GM23338 (cell line): Measurements from ENCODE around the gene CABLES1.

Experiments
- POLR2AphosphoS5 ChIP-seq: IDR thresholded peaks from 2 replicates; pipeline ENCODE4 v1.6.1; 2016; ENCODE audit warnings: antibody characterized with exemption, low read depth
- TF ChIP-seq, protein P1 (sequence below), 2 experiments: fragments of 200-600 bp in 1 of 2; sonication (generic) in 1 of 2; conservative IDR thresholded peaks; 2 replicates each; pipeline versions ENCODE4 v1.5.1 to v1.6.1; 2016 to 2017; ENCODE audit warnings: antibody characterized with exemption in 2 of 2, low read depth in 2 of 2, mild to moderate bottlenecking in 2 of 2, moderate library complexity in 1 of 2

DNA sequence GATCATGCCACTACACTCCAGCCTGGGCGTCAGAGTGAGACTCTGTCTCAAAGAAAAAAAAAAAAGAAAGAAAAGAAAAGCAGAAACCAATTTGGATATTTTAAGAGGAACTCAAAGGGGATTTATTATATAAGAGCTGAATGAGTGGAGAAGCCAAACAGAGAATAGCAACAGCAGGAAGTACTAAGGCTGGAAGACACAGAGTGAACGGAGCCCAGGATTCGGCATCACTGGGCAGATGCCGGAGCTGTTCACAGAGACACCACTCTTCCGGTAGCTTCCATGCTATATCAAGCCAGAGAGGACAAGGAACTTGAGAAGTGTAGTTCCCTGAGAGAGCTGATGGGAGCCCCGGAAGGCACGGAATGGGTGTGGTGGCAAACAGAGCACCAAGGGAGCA is 47.0 kb upstream of the CABLES1 start:
- TF ChIP-seq POLR2AphosphoS5: no peak
- TF ChIP-seq, protein P1, sequence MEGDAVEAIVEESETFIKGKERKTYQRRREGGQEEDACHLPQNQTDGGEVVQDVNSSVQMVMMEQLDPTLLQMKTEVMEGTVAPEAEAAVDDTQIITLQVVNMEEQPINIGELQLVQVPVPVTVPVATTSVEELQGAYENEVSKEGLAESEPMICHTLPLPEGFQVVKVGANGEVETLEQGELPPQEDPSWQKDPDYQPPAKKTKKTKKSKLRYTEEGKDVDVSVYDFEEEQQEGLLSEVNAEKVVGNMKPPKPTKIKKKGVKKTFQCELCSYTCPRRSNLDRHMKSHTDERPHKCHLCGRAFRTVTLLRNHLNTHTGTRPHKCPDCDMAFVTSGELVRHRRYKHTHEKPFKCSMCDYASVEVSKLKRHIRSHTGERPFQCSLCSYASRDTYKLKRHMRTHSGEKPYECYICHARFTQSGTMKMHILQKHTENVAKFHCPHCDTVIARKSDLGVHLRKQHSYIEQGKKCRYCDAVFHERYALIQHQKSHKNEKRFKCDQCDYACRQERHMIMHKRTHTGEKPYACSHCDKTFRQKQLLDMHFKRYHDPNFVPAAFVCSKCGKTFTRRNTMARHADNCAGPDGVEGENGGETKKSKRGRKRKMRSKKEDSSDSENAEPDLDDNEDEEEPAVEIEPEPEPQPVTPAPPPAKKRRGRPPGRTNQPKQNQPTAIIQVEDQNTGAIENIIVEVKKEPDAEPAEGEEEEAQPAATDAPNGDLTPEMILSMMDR (conservative IDR thresholded peaks at IDR 0.05; ENCODE audit: low read depth in 2 of 2): no peak
